Pancreas (tissue), 10 donors: ENCODE measurements around the gene ZSWIM6. TPM values are rescaled to one million over a fixed set of nuclear protein-coding genes. Genes with fewer than 3 reads are reported as not detected.
A peak's percentile ranks its signal among the peaks of the same experiment; 100 is the strongest.

ENCODE experiments used
- ATAC-seq, 4 donors: fragments of 200-7000 bp; cut with Tn5 transposase; one replicate each; pipeline versions ENCODE4 v1.8.0 to v1.9.1; 2020; ENCODE audit warnings: mild to moderate bottlenecking in 4 of 4, moderate library complexity in 4 of 4
- DNase-seq, 6 donors: peaks; one replicate each; pipeline ENCODE4 v3.0.0-alpha.2; 2020
- FAIRE-seq: peaks from 2 replicates; lab custom pipeline; 2012; peaks lifted over from hg19 to GRCh38; lab: Jason Lieb, UNC
- H3K27ac ChIP-seq, 4 donors: fragments of 200-600 bp; sonication (generic); 1 replicate in 3 of 4; 2 replicates in 1 of 4; pipeline versions ENCODE4 v1.5.0 to v1.8.0; 2020
- H3K27me3 ChIP-seq, 4 donors: fragments of 200-600 bp; one replicate each; pipeline ENCODE4 v1.8.0; 2021
- H3K36me3 ChIP-seq, 3 donors: fragments of 200-600 bp; sonication (generic) in 1 of 3; one replicate each; pipeline versions ENCODE4 v1.5.0 to v1.8.0; 2020 to 2021
- H3K4me1 ChIP-seq, 3 donors: fragments of 200-600 bp; one replicate each; pipeline ENCODE4 v1.8.0; 2021
- H3K4me3 ChIP-seq, 4 donors: fragments of 200-600 bp; sonication (generic) in 2 of 4; one replicate each; pipeline versions ENCODE4 v1.5.0 to v1.8.0; 2020 to 2021
- H3K9me3 ChIP-seq, 4 donors: fragments of 200-600 bp; one replicate each; pipeline ENCODE4 v1.8.0; 2021
- CTCF ChIP-seq, 4 donors: fragments of 200-600 bp; sonication (generic) in 3 of 4; IDR thresholded peaks; one replicate each; pipeline versions ENCODE4 v1.5.0 to v1.8.0; 2021; ENCODE audit warnings: antibody characterized with exemption in 4 of 4
- WGBS, 2 donors: extraction: QIAGEN DNeasy Blood & Tissue Kit; methylation state at CpG; one replicate each; pipeline ENCODE4 v1.1.7; 2013; 5-methylcytosine and 5-hydroxymethylcytosine counted together
- intact Hi-C, 3 donors: fragments of 100-400 bp; cut with DNase I; formaldehyde crosslinking; loops; one replicate each; pipeline versions ENCODE4 v1.11.1 to v1.14.2; 2022
- polyA plus RNA-seq, 2 donors: library from polyadenylated mRNA; stranded (reverse); fragments of 200-250 nt; gene quantifications; one replicate each; pipeline ENCODE4 v1.2.3, GENCODE V29; 2013
- total RNA-seq, 6 donors: library from RNA; stranded (reverse); fragmentation: NEBNext Ultra II Directional in 4 of 6; extraction: Animal tissue kit (Norgen Biotek cat#: 25700) in 4 of 6; gene quantifications; one replicate each; pipeline versions ENCODE4 v1.2.1 to v1.2.4, GENCODE V29; 2021 to 2023
- donor health status: healthy with polysubstance abuse.
- donor health status: DM: no; HTN: no; CAD: no; lungs with moderate emphysema.
- donor health status: DM: no; HTN: no; CAD: no.
- donor health status: control.
- donor health status: control.
- donor health status: Bipolar disorder and iron deficiency.
- donor health status: DM: yes; HTN: yes; CAD: no.
- donor health status: DM: no; HTN: no; CAD: no.
- donor health status: DM: no; HTN: no; CAD: no.
- donor health status: DM: yes; HTN: yes; CAD: no.

Gene ZSWIM6
- total and polyA plus RNA-seq, 8 donors = 3.6 to 12.9 (median 6.2) TPM

DNA sequence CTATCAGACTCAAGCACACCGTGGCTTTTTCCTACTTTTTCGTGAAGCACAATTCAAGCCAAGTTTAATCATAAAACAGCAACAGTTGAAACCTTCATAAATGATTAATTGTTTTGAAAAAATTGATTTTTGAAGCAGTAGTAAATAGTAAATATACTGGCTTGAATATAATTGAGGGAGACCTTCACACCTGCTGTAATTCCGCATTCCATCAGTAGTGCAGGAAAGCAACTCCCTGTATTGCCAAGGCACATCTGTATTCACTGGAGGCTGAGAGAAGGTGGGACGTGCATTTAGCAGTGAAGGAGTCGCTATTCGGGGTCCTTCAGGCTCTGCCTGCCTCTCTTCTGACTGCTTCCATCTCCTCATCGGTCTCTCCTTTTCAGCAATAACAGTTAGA lies 203.8 kb downstream of the ZSWIM6 start:
- 61 to 62% methylated on average over 7 of the region's 7 CpGs for WGBS, 2 donors
- intact Hi-C loops = no loop called here
- TF ChIP-seq CTCF (IDR thresholded peaks at IDR 0.05) = no peak
- Histone ChIP-seq H3K27me3 (no peaks in the 10 kb centered on the region), H3K36me3 (peaks cover 0 to 16% (median 0%) of the 10 kb centered on the region in 3 donors), H3K4me1 (no peaks in the 10 kb centered on the region), H3K27ac (no peak overlapping the region), H3K9me3 (no peaks in the 10 kb centered on the region), H3K4me3 (no peak overlapping the region)
- FAIRE-seq (no peak), ATAC-seq (peak in 3 of 4 donors; percentile 31 to 77 (median 50)), DNase-seq (no peak)

DNA sequence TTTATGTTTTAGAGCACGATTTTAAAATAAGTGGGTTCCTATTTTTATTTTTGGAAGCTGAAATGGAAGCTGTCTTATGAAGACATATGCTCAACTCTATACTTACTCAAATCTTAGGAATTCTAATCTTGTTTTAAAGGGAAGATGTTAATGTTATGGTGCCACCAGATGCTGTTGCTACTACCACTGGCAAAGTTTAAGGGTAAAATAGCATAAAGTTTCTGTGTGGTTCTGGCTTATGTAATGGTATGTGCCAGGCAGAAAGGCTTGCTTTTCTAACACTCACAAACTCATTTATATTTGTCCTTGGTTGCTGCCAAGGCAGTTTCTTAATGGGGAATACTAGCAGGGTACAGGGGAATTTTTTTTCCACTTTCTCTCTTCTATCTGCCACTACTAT lies 204.9 kb downstream of the ZSWIM6 start:
- no peak for TF ChIP-seq CTCF (IDR thresholded peaks at IDR 0.05)
- WGBS, 2 donors = 89 to 93% methylated on average over 1 of the region's 1 CpG
- Histone ChIP-seq H3K4me1 (no peaks in the 10 kb centered on the region), H3K27me3 (no peaks in the 10 kb centered on the region), H3K27ac (no peak overlapping the region), H3K4me3 (no peak overlapping the region), H3K36me3 (peaks cover 0 to 25% (median 0%) of the 10 kb centered on the region in 3 donors), H3K9me3 (no peaks in the 10 kb centered on the region)
- no peak for ATAC-seq
- no peak for DNase-seq
- intact Hi-C loops = no loop called here
- FAIRE-seq = no peak

DNA sequence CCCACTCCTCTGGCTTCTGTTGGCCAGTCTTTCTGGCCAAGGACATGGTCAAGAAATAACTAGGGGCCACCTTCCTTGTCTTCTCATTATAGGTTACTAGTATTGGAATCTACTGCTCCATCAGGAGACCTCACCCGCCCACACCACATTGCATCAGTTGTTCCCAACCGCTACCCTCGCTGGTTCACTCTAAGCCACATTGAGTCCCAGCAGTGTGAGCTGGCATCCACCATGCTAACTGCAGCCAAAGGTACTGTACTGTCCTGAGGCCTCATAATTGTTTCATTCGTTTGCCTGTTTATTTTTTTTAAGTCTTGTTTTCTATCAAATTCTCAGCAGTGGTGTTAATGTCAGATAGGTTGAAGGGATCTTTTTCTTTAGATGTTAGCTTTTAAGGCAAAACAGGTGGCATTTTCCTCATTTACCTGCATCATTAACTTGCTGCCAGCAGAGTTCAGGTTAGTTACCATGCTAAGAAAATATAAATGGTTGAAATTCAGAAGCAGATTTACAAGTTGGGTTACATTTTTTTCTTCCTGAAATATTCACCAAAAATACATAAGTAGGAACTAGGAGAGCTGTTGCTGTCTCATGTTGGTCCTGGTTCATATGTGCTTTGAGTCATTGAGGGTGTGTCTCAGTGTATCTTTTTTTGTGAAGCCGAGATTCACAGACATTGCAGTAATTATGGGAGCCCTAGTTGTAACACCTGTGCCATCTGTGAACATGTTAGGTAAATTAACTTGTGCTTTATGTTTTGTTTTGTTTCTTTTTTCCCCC lies 206.9 kb downstream of the ZSWIM6 start:
- no peaks in the 10 kb centered on the region for H3K9me3 ChIP-seq
- H3K27ac ChIP-seq = no peak overlapping the region
- no peak for FAIRE-seq
- intact Hi-C loops = no loop called here
- no peaks in the 10 kb centered on the region for H3K27me3 ChIP-seq
- no peak for DNase-seq
- H3K36me3 ChIP-seq = peaks cover 5 to 45% (median 14%) of the 10 kb centered on the region in 3 donors
- no peak overlapping the region for H3K4me3 ChIP-seq
- no peak for TF ChIP-seq CTCF (IDR thresholded peaks at IDR 0.05)
- H3K4me1 ChIP-seq = no peaks in the 10 kb centered on the region
- WGBS, 2 donors = 81 to 86% methylated on average over 5 of the region's 5 CpGs
- no peak for ATAC-seq

- Histone ChIP-seq H3K27me3 (no peaks in the 10 kb centered on the region), H3K4me1 (no peaks in the 10 kb centered on the region), H3K9me3 (no peaks in the 10 kb centered on the region), H3K4me3 (no peak overlapping the region), H3K27ac (no peak overlapping the region), H3K36me3 (peaks cover 0 to 4% (median 0%) of the 10 kb centered on the region in 3 donors)
- DNase-seq (no peak), FAIRE-seq (no peak), ATAC-seq (no peak)
- no peak for TF ChIP-seq CTCF (IDR thresholded peaks at IDR 0.05)
- intact Hi-C loops = no loop called here
- WGBS, 2 donors = 86% methylated on average over 3 of the region's 3 CpGs
Measured at GRCh38 chr5:61549530-61549929, 217.5 kb downstream of the ZSWIM6 start.

- Histone ChIP-seq H3K4me3 (no peak overlapping the region), H3K36me3 (no peaks in the 10 kb centered on the region), H3K27ac (no peak overlapping the region), H3K9me3 (no peaks in the 10 kb centered on the region), H3K27me3 (no peaks in the 10 kb centered on the region), H3K4me1 (no peaks in the 10 kb centered on the region)
- intact Hi-C loops = no loop called here
- no peak for TF ChIP-seq CTCF (IDR thresholded peaks at IDR 0.05)
- ATAC-seq (no peak), FAIRE-seq (no peak), DNase-seq (no peak)
- 61 to 62% methylated on average over 5 of the region's 5 CpGs for WGBS, 2 donors
Measured at GRCh38 chr5:61551637-61552313, 219.7 kb downstream of the ZSWIM6 start.
